Stimulated activated CD4-positive, alpha-beta T cell treated with anti-CD3 and anti-CD28 coated beads, Interleukin-1b, Interleukin-23, amount 100 ng/mL, for 1 hour (primary cell): ENCODE measurements around the gene BLOC1S1.

ENCODE experiments used
- DNase-seq, 2 donors: peaks; one replicate each; pipeline ENCODE4 v3.0.0-alpha.2; 2020; ENCODE audit warnings: low read depth in 2 of 2

Gene BLOC1S1

GRCh38 chr12:55715833-55716581 lies at the start of gene BLOC1S1:
Gene BLOC1S1 (plus strand): TSS chr12:55716046. CDS start chr12:55716052, 6 bp downstream.
- DNase-seq, result peak; percentile 76 to 91

GRCh38 chr12:55666508-55666907 lies 49.3 kb upstream of the BLOC1S1 start:
- DNase-seq, result no peak

- DNase-seq, result no peak
These were observed 45.6 kb upstream of the BLOC1S1 start for GRCh38 chr12:55670276-55670675.

- DNase-seq, result no peak
These were observed 44.1 kb upstream of the BLOC1S1 start for GRCh38 chr12:55671746-55672145.

- DNase-seq, result no peak
These were observed 42.2 kb upstream of the BLOC1S1 start for GRCh38 chr12:55673638-55674037.

GRCh38 chr12:55675666-55676065 lies 40.2 kb upstream of the BLOC1S1 start:
- DNase-seq, result no peak

- no peak for DNase-seq
These were observed 39.1 kb upstream of the BLOC1S1 start for GRCh38 chr12:55676707-55677106.

- no peak for DNase-seq
These were observed 36.2 kb upstream of the BLOC1S1 start for GRCh38 chr12:55679691-55680090.

- DNase-seq, result no peak
These were observed 34.4 kb upstream of the BLOC1S1 start for GRCh38 chr12:55681142-55682077.

- DNase-seq, result no peak
These were observed 33.6 kb upstream of the BLOC1S1 start for GRCh38 chr12:55682087-55682796.

- no peak for DNase-seq
These were observed 32.2 kb upstream of the BLOC1S1 start for GRCh38 chr12:55683676-55684075.

- no peak for DNase-seq
These were observed 31.0 kb upstream of the BLOC1S1 start for GRCh38 chr12:55684761-55685370.

GRCh38 chr12:55685671-55686070 lies 30.2 kb upstream of the BLOC1S1 start:
- no peak for DNase-seq

- no peak for DNase-seq
These were observed 29.4 kb upstream of the BLOC1S1 start for GRCh38 chr12:55686366-55687010.

GRCh38 chr12:55687746-55688145 lies 28.1 kb upstream of the BLOC1S1 start:
- no peak for DNase-seq

GRCh38 chr12:55688716-55689655 lies 26.9 kb upstream of the BLOC1S1 start:
- no peak for DNase-seq

GRCh38 chr12:55692631-55693322 lies 23.1 kb upstream of the BLOC1S1 start:
- no peak for DNase-seq

- no peak for DNase-seq
These were observed 22.3 kb upstream of the BLOC1S1 start for GRCh38 chr12:55693323-55694187.

GRCh38 chr12:55694188-55694515 lies 21.7 kb upstream of the BLOC1S1 start:
- no peak for DNase-seq
